GM18870 (cell line): ENCODE measurements around the gene BCKDHA.
"Not testable (repeated sequence)": the region's sequence is repeated elsewhere in the genome, so short reads cannot be mapped to it uniquely, and the experiment has no call there.

Experiments
- ATAC-seq: cut with Tn5 transposase; IDR thresholded peaks from one replicate; pipeline ENCODE4 v1.9.1; 2021; ENCODE audit warnings: moderate library complexity; ENCODE audit not compliant: unreplicated experiment

Gene BCKDHA

DNA sequence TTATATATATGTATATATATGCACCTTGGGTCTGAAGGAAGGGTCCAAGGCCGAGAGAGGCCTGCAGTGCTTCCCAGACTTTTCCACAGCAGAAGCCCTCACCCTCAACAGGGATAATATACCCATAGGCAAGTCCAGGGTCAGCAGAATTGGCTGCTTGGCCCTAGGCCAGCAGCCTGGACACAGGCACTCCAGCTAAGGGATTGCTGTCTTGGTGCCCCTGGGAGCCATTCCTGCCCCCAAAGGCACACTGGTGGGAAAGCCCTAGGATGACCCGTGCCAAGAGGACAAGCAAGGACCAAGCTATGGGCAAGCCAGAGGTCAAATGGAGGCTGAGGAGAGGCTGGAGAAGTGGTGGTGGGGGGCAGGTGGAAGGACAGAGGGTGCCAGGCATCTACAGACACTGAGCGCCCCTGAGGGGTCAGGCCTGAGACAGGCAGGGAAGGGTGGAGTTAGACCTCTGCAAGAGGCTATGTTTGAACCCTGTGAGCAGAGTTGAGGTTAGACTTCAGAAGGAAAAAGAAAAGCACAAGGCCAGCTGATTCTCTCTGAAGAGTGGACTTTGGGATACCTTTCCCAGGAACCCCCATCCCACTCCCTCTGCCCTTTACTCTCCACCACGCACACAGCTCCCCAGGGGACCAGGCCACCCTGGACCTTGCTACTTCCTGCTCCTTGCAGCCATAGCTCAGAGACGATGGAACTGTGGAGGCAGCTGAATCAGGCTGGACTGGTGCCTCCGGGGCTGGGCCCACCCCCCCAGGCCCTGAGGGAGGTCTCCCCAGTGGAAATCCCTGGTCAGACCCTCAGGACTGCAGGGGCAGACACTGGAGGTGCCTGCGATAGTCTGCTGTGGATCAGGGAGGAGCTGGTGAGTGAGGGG, 45.1 kb downstream of the BCKDHA start, which contains the start of gene ERICH4:
Gene ERICH4 (plus strand): TSS at position 684 of the 883 bp plus-strand sequence. CDS start 14 bp downstream, at position 698.
- ATAC-seq: no peak

DNA sequence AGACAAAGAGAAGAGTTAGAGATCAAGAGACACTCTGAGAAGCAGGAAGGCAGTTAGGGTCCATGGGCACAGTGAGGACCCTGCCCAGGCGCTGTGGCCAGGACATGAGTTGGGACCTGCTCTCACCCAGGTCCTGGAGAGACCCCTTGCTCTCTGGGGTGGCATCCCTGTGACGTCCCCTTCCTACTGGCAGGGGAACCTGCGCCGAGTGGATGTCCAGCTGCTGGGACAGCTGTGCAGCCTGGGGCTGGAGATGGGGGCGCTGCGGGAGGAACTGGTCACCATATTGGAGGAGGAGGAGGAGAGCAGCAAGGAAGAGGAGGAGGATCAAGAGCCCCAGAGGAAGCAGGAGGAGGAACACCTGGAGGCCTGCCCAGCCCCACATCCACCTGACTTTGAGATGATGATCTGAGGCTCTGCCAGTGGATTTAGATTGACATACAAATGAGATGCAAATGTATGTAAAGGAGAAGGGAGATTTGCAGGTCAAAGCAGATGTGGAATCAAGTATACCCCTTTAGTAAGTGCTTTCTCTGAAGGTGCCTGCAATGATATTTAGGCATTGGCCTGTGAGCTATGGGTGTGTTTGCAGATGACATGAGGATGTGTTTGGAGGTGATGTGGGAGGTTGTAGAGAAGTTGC, 46.3 kb downstream of the BCKDHA start:
- ATAC-seq: no peak

DNA sequence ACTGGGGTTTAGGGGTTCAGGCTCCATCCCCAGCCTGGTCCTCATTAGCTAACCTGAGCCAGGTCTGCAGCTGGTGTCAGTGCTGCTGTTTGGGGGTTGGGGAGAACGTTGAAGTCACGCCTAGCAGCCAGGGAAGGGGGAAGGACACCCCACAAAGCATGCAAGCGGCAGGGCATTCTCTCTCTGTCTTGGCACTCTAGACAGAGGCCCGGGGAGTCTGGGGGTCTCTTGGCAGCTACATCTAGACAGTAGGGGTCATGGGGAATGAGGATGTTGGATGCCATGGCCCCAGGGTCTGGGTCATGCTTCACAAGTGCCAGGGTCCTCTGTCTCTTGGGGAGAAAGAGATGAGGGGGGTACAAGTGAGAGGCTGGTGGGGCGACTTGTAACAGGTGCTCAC, 48.0 kb downstream of the BCKDHA start:
- ATAC-seq: no peak

DNA sequence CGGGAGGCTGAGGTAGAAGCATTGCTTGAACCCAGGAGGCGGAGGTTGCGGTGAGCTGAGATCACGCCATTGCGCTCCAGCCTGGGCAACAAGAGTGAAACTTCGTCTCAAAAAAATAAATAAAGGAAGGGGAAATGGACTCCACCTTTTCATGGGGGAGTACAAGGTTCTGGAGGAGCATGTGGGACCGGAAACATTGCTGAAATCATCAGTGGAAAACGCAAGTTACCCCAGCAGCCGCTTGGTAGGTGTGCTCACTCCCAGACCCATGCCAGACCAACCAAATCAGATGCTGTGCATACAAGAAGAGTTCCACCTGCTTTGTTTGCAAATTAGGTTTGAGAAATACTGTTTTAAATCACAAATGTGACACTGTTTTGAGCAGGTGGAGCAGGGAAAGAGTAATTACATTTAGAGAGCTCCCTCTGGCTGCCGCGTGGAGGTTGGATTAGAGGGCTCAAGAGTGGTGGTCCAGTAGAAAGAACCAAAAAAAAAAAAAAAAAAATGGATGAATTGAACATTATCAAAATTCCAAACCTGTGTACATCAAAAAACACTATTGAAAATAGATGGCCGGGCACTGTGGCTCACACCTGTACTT, 50.2 kb downstream of the BCKDHA start:
- no peak for ATAC-seq

DNA sequence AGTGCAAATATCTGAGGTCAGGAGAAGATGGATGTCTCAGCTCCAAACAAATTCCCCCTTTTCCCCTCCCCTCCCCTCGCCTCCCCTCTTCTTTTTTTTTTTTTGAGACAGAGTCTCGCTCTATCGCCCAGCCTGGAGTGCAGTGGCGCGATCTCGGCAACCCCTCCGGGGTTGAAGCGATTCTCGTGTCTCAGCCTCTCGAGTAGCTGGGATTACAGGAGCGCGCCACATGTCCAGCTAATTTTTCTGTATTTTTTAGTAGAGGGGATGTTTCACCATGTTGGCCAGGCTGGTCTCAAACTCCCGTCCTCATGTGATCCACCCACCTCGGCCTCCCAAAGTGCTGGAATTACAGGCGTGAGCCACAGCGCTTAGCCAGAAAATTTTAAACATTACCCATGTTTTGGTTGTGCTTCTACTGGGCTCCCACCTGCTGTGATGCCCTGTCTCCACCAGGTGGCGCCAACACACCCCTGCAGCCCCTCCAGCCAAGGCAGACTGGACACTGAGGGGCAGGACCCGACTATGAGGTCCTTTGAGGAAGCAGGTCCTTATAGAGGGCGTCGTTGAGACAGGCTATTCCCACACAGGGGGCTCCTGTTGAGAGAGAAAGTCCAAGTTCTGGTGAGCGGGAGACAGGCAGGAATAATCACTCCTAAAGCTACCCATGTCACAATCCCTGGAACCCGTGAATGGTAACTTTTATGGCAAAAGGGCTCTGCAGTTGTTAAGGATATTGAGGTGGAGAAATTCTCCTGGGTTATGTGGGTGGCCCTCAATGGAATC, 51.7 kb downstream of the BCKDHA start:
- no peak for ATAC-seq

DNA sequence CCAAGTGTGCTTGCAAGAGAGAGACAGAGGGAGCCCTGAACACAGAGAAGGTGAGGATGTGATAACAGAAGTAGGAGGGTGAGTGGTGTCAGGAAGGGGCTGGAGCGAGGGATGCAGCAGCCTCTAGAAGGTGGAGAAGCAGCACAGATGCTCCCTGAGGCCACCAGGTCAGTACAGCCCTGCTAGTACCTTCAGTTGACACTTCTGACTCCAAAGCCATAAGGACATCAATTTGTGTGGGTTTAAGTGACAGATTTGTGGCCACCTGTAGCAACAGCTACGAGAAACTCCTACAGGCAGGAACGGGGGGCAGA, 52.2 kb downstream of the BCKDHA start:
- ATAC-seq: no peak

DNA sequence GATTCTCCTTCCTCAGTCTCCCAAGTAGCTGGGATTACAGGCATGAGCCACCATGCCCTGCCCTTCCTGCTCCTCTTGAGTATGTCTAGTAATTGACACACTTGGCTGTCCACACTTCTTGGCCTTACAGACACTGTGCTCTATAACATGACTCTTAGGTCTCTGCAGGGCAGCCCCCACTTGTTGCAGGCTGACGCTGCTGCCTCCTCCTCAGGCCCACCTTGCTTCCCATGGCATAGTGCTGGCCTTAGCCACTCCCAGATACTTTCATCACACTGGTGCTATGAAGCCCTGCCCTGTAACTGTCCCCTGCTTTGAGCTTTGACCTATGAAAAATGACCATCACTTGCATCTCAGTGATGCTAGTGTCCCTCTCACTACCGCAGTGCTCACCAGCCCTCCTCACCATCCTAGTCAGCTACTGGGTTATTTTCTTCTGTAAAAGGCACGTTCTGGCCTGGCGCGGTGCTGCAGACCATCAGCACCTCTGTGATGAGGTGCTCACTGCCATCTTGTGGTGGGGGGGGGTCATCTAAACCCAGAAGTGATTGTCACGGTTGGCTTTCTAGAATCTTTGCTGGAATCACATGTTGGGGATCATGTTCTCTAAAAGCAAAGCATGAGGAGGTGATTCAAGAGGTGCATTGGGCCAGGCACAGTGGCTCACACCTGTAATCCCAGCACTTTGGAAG, 55.1 kb downstream of the BCKDHA start:
- ATAC-seq: no peak

DNA sequence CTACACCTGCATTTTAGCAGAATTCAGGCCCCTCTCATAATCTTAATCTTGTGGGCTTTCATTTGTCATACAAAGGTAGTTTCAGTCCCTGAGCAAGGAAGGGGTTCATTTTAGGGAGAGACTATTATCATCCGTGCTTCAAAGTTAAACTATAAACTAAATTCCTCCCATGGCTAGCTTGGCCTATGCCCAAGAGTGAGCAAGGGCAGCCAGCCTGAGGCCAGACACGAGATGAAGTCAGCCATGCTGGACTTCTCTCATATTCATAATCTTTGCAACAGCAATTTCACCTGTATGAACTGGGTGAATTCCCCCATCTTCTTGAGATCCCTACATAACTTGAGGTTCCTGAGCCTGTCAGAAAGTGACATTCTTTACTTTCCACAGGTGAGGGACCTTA, 58.3 kb downstream of the BCKDHA start:
- no peak for ATAC-seq

DNA sequence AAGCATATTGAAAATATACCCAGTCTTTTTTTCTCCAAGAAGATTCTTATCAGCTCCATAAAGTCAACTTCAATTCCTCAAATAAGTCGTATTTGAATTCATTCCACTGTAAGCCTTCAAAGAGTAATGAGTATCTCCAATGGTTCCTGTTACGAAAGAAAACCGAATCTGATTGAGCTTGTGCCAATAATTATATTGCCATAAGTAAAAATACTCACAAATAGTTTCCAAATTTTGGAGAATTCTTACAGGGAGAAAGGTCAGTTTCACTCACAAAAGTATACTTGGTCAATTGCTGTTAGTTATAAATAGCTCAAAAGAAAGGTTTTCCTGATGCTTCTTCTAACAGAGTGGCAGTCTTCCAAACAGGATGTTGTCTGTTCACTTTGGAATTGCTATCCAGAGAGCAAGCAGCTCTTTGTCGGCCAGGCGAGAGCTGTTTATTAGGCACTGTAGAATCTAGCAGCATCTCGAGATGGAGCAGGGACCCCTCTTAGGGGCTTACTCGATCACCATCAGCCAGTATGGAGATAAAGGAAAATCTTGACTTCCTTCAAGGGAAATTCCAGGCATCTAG, 58.8 kb downstream of the BCKDHA start:
- no peak for ATAC-seq

DNA sequence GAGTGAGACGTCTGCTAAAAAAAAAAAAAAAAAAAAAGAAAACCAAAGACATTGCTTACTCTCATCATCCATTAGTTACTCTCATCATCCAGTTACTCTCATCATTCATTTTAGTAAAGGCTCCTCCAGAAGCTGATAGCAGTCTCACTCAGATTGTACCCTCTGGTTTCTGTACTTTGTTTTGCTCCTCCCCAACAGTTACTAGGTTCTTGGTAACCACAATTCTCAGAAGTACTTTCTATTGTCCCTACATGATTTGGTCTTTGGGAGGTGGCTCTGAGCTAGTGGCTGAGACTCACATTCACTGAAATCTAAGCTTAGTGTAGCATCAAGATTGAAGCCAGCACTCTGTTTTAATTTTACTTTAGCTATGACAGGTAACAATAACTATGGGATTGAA, 59.6 kb downstream of the BCKDHA start:
- ATAC-seq: peak; percentile 80

DNA sequence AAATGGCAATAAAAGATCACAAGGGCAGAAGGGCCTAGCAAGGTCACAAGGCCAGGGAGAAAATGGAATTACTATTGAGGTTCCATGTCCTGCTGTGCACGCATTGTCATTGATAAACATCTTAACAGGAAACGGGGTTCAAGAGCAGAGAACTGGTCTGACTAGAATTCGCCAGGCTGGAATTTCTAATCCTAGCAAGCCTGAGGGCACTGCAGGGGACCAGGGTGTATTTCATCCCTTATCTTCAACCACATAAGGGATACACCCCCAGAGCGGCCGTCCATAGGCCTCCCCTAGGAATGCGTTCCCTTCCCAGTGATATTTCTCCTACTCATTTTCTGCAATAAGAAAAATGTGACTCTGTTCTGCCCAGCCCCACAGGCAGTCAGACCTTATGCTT, 64.9 kb downstream of the BCKDHA start:
- ATAC-seq: no peak

DNA sequence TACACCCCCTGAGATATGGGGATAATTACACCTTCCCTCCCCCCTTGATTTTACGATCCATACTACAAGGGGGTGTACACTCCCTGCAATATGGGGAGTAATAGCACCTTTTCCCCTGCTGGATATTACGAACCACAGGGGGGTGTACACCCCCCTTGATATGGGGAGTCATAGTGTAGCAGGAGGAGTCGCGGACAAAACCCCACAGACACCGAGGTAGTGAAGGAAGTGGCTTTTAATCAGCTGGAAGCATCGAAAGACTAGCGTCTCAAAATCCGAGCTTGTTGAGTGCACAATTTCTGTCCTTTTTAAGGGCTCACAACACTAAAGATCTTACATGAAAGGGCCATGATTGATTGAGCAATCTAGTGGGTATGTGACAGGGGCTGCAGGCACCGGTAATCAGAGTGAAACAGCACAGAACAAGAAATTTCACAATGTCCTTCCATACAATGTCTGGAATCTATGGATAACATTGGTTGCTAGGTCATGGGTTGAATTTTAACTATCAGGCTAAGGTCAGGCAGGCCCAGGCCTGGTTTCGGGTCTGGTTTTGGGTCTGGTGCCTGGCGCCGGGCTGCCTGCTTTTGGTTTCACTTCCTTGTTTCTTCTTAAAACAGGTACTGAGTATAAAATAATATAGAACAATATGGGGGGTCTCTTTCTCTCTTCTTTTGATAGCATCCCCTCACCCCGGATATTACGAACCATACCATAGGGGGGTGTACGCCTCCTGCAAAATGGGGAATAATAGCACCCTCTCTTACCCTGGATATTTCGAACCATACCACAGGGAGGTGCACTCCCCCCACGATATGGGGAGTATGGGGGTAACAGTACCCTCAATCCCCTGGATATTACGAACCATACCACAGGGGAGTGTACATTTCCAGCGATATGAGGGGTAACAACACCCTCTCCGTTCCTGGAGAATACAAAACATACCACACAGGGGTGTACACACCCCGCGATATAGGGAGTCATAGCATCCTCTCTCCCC, 65.9 kb downstream of the BCKDHA start:
- ATAC-seq: not testable (repeated sequence)
